Measurements from ENCODE around the gene MCIDAS. TPM values are rescaled to one million over a fixed set of nuclear protein-coding genes. Genes with fewer than 3 reads are reported as not detected.

The MCIDAS gene
- total RNA-seq, 3 donors from 2014 or later = 0.14 TPM; not detected in 2

GRCh38 chr5:55175781-55176175 lies 51.3 kb downstream of the MCIDAS start:
- Histone ChIP-seq H3K4me3 (no peak overlapping the region), H3K36me3 (ENCODE audit: low read depth) (no peaks in the 10 kb centered on the region), H3K9me3 (no peaks in the 10 kb centered on the region), H3K4me1 (ENCODE audit: low read depth) (peaks cover 27% of the 10 kb centered on the region)
- TF ChIP-seq CTCF (IDR thresholded peaks at IDR 0.05) = no peak
- ATAC-seq (no peak), DNase-seq (no peak)
- intact Hi-C loops (cut with DNase I, micrococcal nuclease) = loop anchor here in 1 of 2 donors (10.0 kb wide), 1 partner anchor 49 kb away; the partner anchor contains the start of gene MCIDAS

GRCh38 chr5:55173687-55174230 lies 53.4 kb downstream of the MCIDAS start:
- peaks cover 27% of the 10 kb centered on the region for H3K4me1 ChIP-seq (ENCODE audit: low read depth)
- H3K4me3 ChIP-seq = no peak overlapping the region
- H3K9me3 ChIP-seq = no peaks in the 10 kb centered on the region
- H3K36me3 ChIP-seq (ENCODE audit: low read depth) = no peaks in the 10 kb centered on the region
- intact Hi-C loops (cut with DNase I, micrococcal nuclease) = loop anchor here (5.0 to 10.0 kb wide), 2 partner anchors 51 to 54 kb away; partner anchors contain the start of gene MCIDAS (in 2 of the 2)
- DNase-seq = peak in 1 of 3 donors; percentile 27
- no peak for TF ChIP-seq CTCF (IDR thresholded peaks at IDR 0.05)
- ATAC-seq = no peak

- intact Hi-C loops (cut with DNase I, micrococcal nuclease) = loop anchor here (5.0 to 10.0 kb wide), 2 partner anchors 52 to 54 kb away; partner anchors contain the start of gene MCIDAS (in 2 of the 2)
- TF ChIP-seq CTCF (IDR thresholded peaks at IDR 0.05) = no peak
Measured at GRCh38 chr5:55172937-55173686, 54.0 kb downstream of the MCIDAS start, which contains the start of gene CDC20B. TSS of gene CDC20B (minus strand) at chr5:55173177. CDS start at chr5:55173000, 177 bp downstream.

GRCh38 chr5:55172051-55172899 lies 54.8 kb downstream of the MCIDAS start:
- DNase-seq (peak in 1 of 3 donors; percentile 41), ATAC-seq (peak; percentile 71)
- peak; percentile 56 for TF ChIP-seq CTCF (IDR thresholded peaks at IDR 0.05)
- peaks cover 27% of the 10 kb centered on the region for H3K4me1 ChIP-seq (ENCODE audit: low read depth)
- intact Hi-C loops (cut with DNase I, micrococcal nuclease) = loop anchor here (5.0 to 10.0 kb wide), 2 partner anchors 53 to 55 kb away; partner anchors contain the start of gene MCIDAS (in 2 of the 2)
- H3K9me3 ChIP-seq = no peaks in the 10 kb centered on the region
- H3K4me3 ChIP-seq = no peak overlapping the region
- no peaks in the 10 kb centered on the region for H3K36me3 ChIP-seq (ENCODE audit: low read depth)

More at GRCh38 chr5:55172937-55173686, 54.0 kb downstream of the MCIDAS start, which contains the start of gene CDC20B:
- no peaks in the 10 kb centered on the region for H3K36me3 ChIP-seq (ENCODE audit: low read depth)
- ATAC-seq = peak; percentile 88
- no peaks in the 10 kb centered on the region for H3K9me3 ChIP-seq
- H3K4me3 ChIP-seq = no peak within 1 kb of the TSS
- H3K4me1 ChIP-seq (ENCODE audit: low read depth) = peaks cover 27% of the 10 kb centered on the region
- peak; percentile 77 to 81 (median 80) for DNase-seq

- intact Hi-C loops (cut with DNase I, micrococcal nuclease) = loop anchor here (5.0 to 10.0 kb wide), 2 partner anchors 53 to 56 kb away; partner anchors contain the start of gene MCIDAS (in 2 of the 2)
- no peaks in the 10 kb centered on the region for H3K9me3 ChIP-seq
- H3K4me3 ChIP-seq = no peak overlapping the region
- DNase-seq (no peak), ATAC-seq (no peak)
- peaks cover 23% of the 10 kb centered on the region for H3K4me1 ChIP-seq (ENCODE audit: low read depth)
- TF ChIP-seq CTCF (IDR thresholded peaks at IDR 0.05) = no peak
- H3K36me3 ChIP-seq (ENCODE audit: low read depth) = no peaks in the 10 kb centered on the region
Measured at GRCh38 chr5:55171471-55171870, 55.6 kb downstream of the MCIDAS start.
